Eye (tissue), 1 donor: Measurements from ENCODE around the gene CDK16.

ENCODE experiments used
- DNase-seq: peaks from one replicate; pipeline ENCODE4 v3.0.0-alpha.2; 2015

The CDK16 gene

GRCh38 chrX:47209508-47210238 is 8.8 kb upstream of the CDK16 start:
- no peak for DNase-seq

GRCh38 chrX:47210661-47211425 is 7.6 kb upstream of the CDK16 start:
- no peak for DNase-seq

GRCh38 chrX:47212381-47213293 is 5.8 kb upstream of the CDK16 start:
- DNase-seq, result no peak

GRCh38 chrX:47214435-47215077 is 3.9 kb upstream of the CDK16 start:
- no peak for DNase-seq

- DNase-seq, result no peak
These were observed 3.1 kb upstream of the CDK16 start for GRCh38 chrX:47215291-47215900.

- DNase-seq, result no peak
These were observed 2.0 kb upstream of the CDK16 start for GRCh38 chrX:47216393-47216925.

GRCh38 chrX:47217121-47217851 is 1.2 kb upstream of the CDK16 start:
- DNase-seq, result no peak

- DNase-seq, result peak; percentile 99
These were observed 615 bp upstream of the CDK16 start for GRCh38 chrX:47217852-47218279.

GRCh38 chrX:47218920-47219815 is 687 bp downstream of the CDK16 start:
- peak; percentile 45 for DNase-seq

GRCh38 chrX:47221756-47222155 is 3.3 kb downstream of the CDK16 start:
- DNase-seq, result no peak

GRCh38 chrX:47222751-47223350 is 4.4 kb downstream of the CDK16 start:
- no peak for DNase-seq

GRCh38 chrX:47223476-47224250 is 5.2 kb downstream of the CDK16 start:
- no peak for DNase-seq

- DNase-seq, result no peak
These were observed 5.9 kb downstream of the CDK16 start for GRCh38 chrX:47224266-47224895.

GRCh38 chrX:47224896-47225290 is 6.4 kb downstream of the CDK16 start:
- DNase-seq, result no peak

- DNase-seq, result no peak
These were observed 7.6 kb downstream of the CDK16 start for GRCh38 chrX:47226071-47226470.

- DNase-seq, result no peak
These were observed 8.3 kb downstream of the CDK16 start for GRCh38 chrX:47226531-47227333.

- no peak for DNase-seq
These were observed 8.8 kb downstream of the CDK16 start for GRCh38 chrX:47227334-47227583.
